ACC112 (cell line): ENCODE measurements around the gene KIAA0825.

Source experiments
- H2AFZ ChIP-seq: fragments of 200-600 bp; sonication (generic); one replicate; pipeline ENCODE4 v1.6.0; 2017; ENCODE audit warnings: antibody characterized with exemption, low read length; ENCODE audit not compliant: unreplicated experiment
- H3K27ac ChIP-seq: fragments of 200-600 bp; sonication (generic); 2 replicates; pipeline ENCODE4 v1.5.1; 2014; ENCODE audit warnings: low read depth, mild to moderate bottlenecking, antibody characterized with exemption, low read length, moderate library complexity
- H3K27me3 ChIP-seq: fragments of 200-600 bp; sonication (generic); 2 replicates; pipeline ENCODE4 v1.6.1; 2014; ENCODE audit warnings: mild to moderate bottlenecking, antibody characterized with exemption, low read length, moderate library complexity, mixed read lengths; ENCODE audit not compliant: insufficient read depth
- H3K36me3 ChIP-seq: fragments of 200-600 bp; sonication (generic); 2 replicates; pipeline ENCODE4 v1.6.1; 2016; ENCODE audit warnings: mild to moderate bottlenecking, antibody characterized with exemption, low read length, moderate library complexity, mixed read lengths; ENCODE audit not compliant: insufficient read depth
- H3K4me1 ChIP-seq: fragments of 200-600 bp; sonication (generic); one replicate; pipeline ENCODE4 v1.6.1; 2016; ENCODE audit warnings: low read length, mixed read lengths; ENCODE audit not compliant: insufficient read depth, unreplicated experiment, control insufficient read depth
- H3K4me3 ChIP-seq: fragments of 200-600 bp; sonication (generic); 2 replicates; pipeline ENCODE4 v1.5.1; 2014; ENCODE audit warnings: mild to moderate bottlenecking, low read depth, low read length
- H3K79me2 ChIP-seq: fragments of 200-600 bp; sonication (generic); one replicate; pipeline ENCODE4 v1.6.0; 2016; ENCODE audit warnings: low read length; ENCODE audit not compliant: control insufficient read depth, unreplicated experiment, insufficient read depth

Gene KIAA0825

GRCh38 chr5:94281236-94281801 is 337.1 kb downstream of the KIAA0825 start:
- no peak overlapping the region for H3K4me3 ChIP-seq
- H3K4me1 ChIP-seq, result peaks cover under 1% of the 10 kb centered on the region
- no peak overlapping the region for H2AFZ ChIP-seq
- H3K79me2 ChIP-seq, result no peaks in the 10 kb centered on the region
- H3K27ac ChIP-seq, result no peak overlapping the region
- H3K27me3 ChIP-seq, result no peaks in the 10 kb centered on the region
- H3K36me3 ChIP-seq, result no peaks in the 10 kb centered on the region

- H3K4me3 ChIP-seq, result no peak overlapping the region
- no peak overlapping the region for H2AFZ ChIP-seq
- H3K27ac ChIP-seq, result no peak overlapping the region
- H3K27me3 ChIP-seq, result no peaks in the 10 kb centered on the region
- peaks cover 3% of the 10 kb centered on the region for H3K4me1 ChIP-seq
- H3K79me2 ChIP-seq, result no peaks in the 10 kb centered on the region
- no peaks in the 10 kb centered on the region for H3K36me3 ChIP-seq
These were observed 341.7 kb downstream of the KIAA0825 start for GRCh38 chr5:94276751-94277150.

- Histone ChIP-seq H3K4me1 (peaks cover 3% of the 10 kb centered on the region), H3K36me3 (no peaks in the 10 kb centered on the region), H3K27ac (no peak overlapping the region), H3K27me3 (no peaks in the 10 kb centered on the region), H2AFZ (no peak overlapping the region), H3K79me2 (no peaks in the 10 kb centered on the region), H3K4me3 (no peak overlapping the region)
These were observed 342.4 kb downstream of the KIAA0825 start for GRCh38 chr5:94276048-94276447.

- Histone ChIP-seq H2AFZ (no peak overlapping the region), H3K27ac (no peak overlapping the region), H3K36me3 (no peaks in the 10 kb centered on the region), H3K4me1 (peaks cover 3% of the 10 kb centered on the region), H3K79me2 (no peaks in the 10 kb centered on the region), H3K4me3 (no peak overlapping the region), H3K27me3 (no peaks in the 10 kb centered on the region)
These were observed 343.7 kb downstream of the KIAA0825 start for GRCh38 chr5:94274707-94275106.

GRCh38 chr5:94268226-94268625 is 350.2 kb downstream of the KIAA0825 start:
- Histone ChIP-seq H3K79me2 (no peaks in the 10 kb centered on the region), H3K4me1 (no peaks in the 10 kb centered on the region), H2AFZ (no peak overlapping the region), H3K27me3 (no peaks in the 10 kb centered on the region), H3K36me3 (no peaks in the 10 kb centered on the region), H3K4me3 (no peak overlapping the region), H3K27ac (no peak overlapping the region)

GRCh38 chr5:94267350-94267899 is 351.0 kb downstream of the KIAA0825 start:
- Histone ChIP-seq H3K36me3 (no peaks in the 10 kb centered on the region), H2AFZ (no peak overlapping the region), H3K27me3 (no peaks in the 10 kb centered on the region), H3K4me3 (no peak overlapping the region), H3K79me2 (no peaks in the 10 kb centered on the region), H3K4me1 (no peaks in the 10 kb centered on the region), H3K27ac (no peak overlapping the region)

GRCh38 chr5:94266170-94266569 is 352.2 kb downstream of the KIAA0825 start:
- Histone ChIP-seq H2AFZ (no peak overlapping the region), H3K27ac (no peak overlapping the region), H3K4me1 (no peaks in the 10 kb centered on the region), H3K79me2 (no peaks in the 10 kb centered on the region), H3K4me3 (no peak overlapping the region), H3K36me3 (no peaks in the 10 kb centered on the region), H3K27me3 (no peaks in the 10 kb centered on the region)

GRCh38 chr5:94263068-94263467 is 355.3 kb downstream of the KIAA0825 start:
- H2AFZ ChIP-seq, result no peak overlapping the region
- H3K36me3 ChIP-seq, result no peaks in the 10 kb centered on the region
- H3K4me1 ChIP-seq, result no peaks in the 10 kb centered on the region
- no peak overlapping the region for H3K27ac ChIP-seq
- no peaks in the 10 kb centered on the region for H3K27me3 ChIP-seq
- H3K4me3 ChIP-seq, result no peak overlapping the region
- H3K79me2 ChIP-seq, result no peaks in the 10 kb centered on the region

- Histone ChIP-seq H3K27me3 (no peaks in the 10 kb centered on the region), H3K36me3 (no peaks in the 10 kb centered on the region), H2AFZ (no peak overlapping the region), H3K79me2 (no peaks in the 10 kb centered on the region), H3K4me1 (no peaks in the 10 kb centered on the region), H3K4me3 (no peak overlapping the region), H3K27ac (no peak overlapping the region)
These were observed 358.3 kb downstream of the KIAA0825 start for GRCh38 chr5:94260096-94260495.

- Histone ChIP-seq H3K27ac (no peak overlapping the region), H3K4me1 (no peaks in the 10 kb centered on the region), H3K27me3 (no peaks in the 10 kb centered on the region), H2AFZ (no peak overlapping the region), H3K79me2 (no peaks in the 10 kb centered on the region), H3K4me3 (no peak overlapping the region), H3K36me3 (no peaks in the 10 kb centered on the region)
These were observed 364.2 kb downstream of the KIAA0825 start for GRCh38 chr5:94254214-94254613.

- Histone ChIP-seq H2AFZ (no peak overlapping the region), H3K36me3 (no peaks in the 10 kb centered on the region), H3K79me2 (no peaks in the 10 kb centered on the region), H3K27ac (no peak overlapping the region), H3K4me3 (no peak overlapping the region), H3K4me1 (peaks cover under 1% of the 10 kb centered on the region), H3K27me3 (no peaks in the 10 kb centered on the region)
These were observed 367.4 kb downstream of the KIAA0825 start for GRCh38 chr5:94250985-94251384.
